H9 (cell line): ENCODE data around the gene ARHGAP40. TPM values are rescaled to one million over a fixed set of nuclear protein-coding genes. Genes with fewer than 3 reads are reported as not detected.

Experiments used
- DNase-seq: peaks from one replicate; pipeline ENCODE4 v3.0.0-alpha.2; 2017
- H2AFZ ChIP-seq: one replicate; pipeline ENCODE4 v1.6.1; 2013; ENCODE audit warnings: mild to moderate bottlenecking, low read length, control low read depth, moderate library complexity
- H2AK5ac ChIP-seq: 2 replicates; pipeline ENCODE4 v1.6.1; 2013; ENCODE audit warnings: low read length, control low read depth, mixed read lengths; ENCODE audit not compliant: insufficient read length
- H2BK120ac ChIP-seq: one replicate; pipeline ENCODE4 v1.6.1; 2013; ENCODE audit warnings: low read depth, mild to moderate bottlenecking, low read length, control low read depth, inconsistent platforms; ENCODE audit not compliant: poor library complexity, severe bottlenecking
- H2BK12ac ChIP-seq: 2 replicates; pipeline ENCODE4 v1.6.1; 2013; ENCODE audit warnings: low read length, control low read depth, mixed read lengths, low read depth; ENCODE audit not compliant: insufficient read length
- H2BK15ac ChIP-seq: 2 replicates; pipeline ENCODE4 v1.6.1; 2013; ENCODE audit warnings: low read depth, low read length, control low read depth
- H2BK20ac ChIP-seq: one replicate; pipeline ENCODE4 v1.6.1; 2013; ENCODE audit warnings: low read depth, mild to moderate bottlenecking, low read length, control low read depth, inconsistent platforms; ENCODE audit not compliant: poor library complexity, severe bottlenecking
- H2BK5ac ChIP-seq: 2 replicates; pipeline ENCODE4 v1.6.1; 2013; ENCODE audit warnings: low read length, control low read depth, mixed read lengths; ENCODE audit not compliant: insufficient read length
- H3K14ac ChIP-seq: 2 replicates; pipeline ENCODE4 v1.6.1; 2013; ENCODE audit warnings: low read length, control low read depth; ENCODE audit not compliant: insufficient read depth
- H3K18ac ChIP-seq: 2 replicates; pipeline ENCODE4 v1.6.1; 2013; ENCODE audit warnings: low read depth, mild to moderate bottlenecking, mixed read lengths, low read length, control low read depth; ENCODE audit not compliant: insufficient read length
- H3K23ac ChIP-seq: 2 replicates; pipeline ENCODE4 v1.6.1; 2013; ENCODE audit warnings: low read length, control low read depth, mixed read lengths, low read depth; ENCODE audit not compliant: insufficient read length
- H3K23me2 ChIP-seq: 2 replicates; pipeline ENCODE4 v1.6.1; 2013; ENCODE audit warnings: low read depth, mild to moderate bottlenecking, mixed read lengths, low read length, control low read depth; ENCODE audit not compliant: insufficient read length, poor library complexity, severe bottlenecking
- H3K27ac ChIP-seq: 2 replicates; pipeline ENCODE4 v1.5.1; 2013; ENCODE audit warnings: low read length, control low read depth, mixed read lengths, low read depth; ENCODE audit not compliant: insufficient read length
- H3K27me3 ChIP-seq: 2 replicates; pipeline ENCODE4 v1.6.1; 2013; ENCODE audit warnings: low read length, control low read depth, inconsistent platforms; ENCODE audit not compliant: insufficient read depth
- H3K4ac ChIP-seq: 2 replicates; pipeline ENCODE4 v1.6.1; 2013; ENCODE audit warnings: low read depth, mild to moderate bottlenecking, control low read depth, inconsistent platforms, low read length, moderate library complexity
- H3K4me1 ChIP-seq: 2 replicates; pipeline ENCODE4 v1.6.1; 2013; ENCODE audit warnings: low read length, control low read depth, inconsistent platforms; ENCODE audit not compliant: insufficient read depth
- H3K4me2 ChIP-seq: 2 replicates; pipeline ENCODE4 v1.6.1; 2013; ENCODE audit warnings: low read length, control low read depth, mixed read lengths; ENCODE audit not compliant: insufficient read length, insufficient read depth
- H3K56ac ChIP-seq: 2 replicates; pipeline ENCODE4 v1.6.1; 2013; ENCODE audit warnings: low read depth, mild to moderate bottlenecking, mixed read lengths, low read length, control low read depth; ENCODE audit not compliant: insufficient read length
- H3K79me1 ChIP-seq: 2 replicates; pipeline ENCODE4 v1.6.1; 2013; ENCODE audit warnings: low read depth, mild to moderate bottlenecking, moderate library complexity, low read length, control low read depth, inconsistent platforms; ENCODE audit not compliant: insufficient read depth, poor library complexity, severe bottlenecking
- H3K79me2 ChIP-seq: 2 replicates; pipeline ENCODE4 v1.6.1; 2013; ENCODE audit warnings: low read length, control low read depth, inconsistent platforms; ENCODE audit not compliant: insufficient read depth
- H3K9ac ChIP-seq: 2 replicates; pipeline ENCODE4 v1.6.1; 2013; ENCODE audit warnings: low read length, control low read depth, mixed read lengths; ENCODE audit not compliant: insufficient read length; ENCODE audit errors: extremely low read depth
- H3K9me3 ChIP-seq: one replicate; pipeline ENCODE4 v1.6.1; 2013; ENCODE audit warnings: low read depth, low read length, inconsistent platforms; ENCODE audit not compliant: control insufficient read depth
- H3T11ph ChIP-seq: one replicate; pipeline ENCODE4 v1.6.1; 2013; ENCODE audit warnings: mild to moderate bottlenecking, low read length, control low read depth, inconsistent platforms
- H4K20me1 ChIP-seq: one replicate; pipeline ENCODE4 v1.6.1; 2013; ENCODE audit not compliant: control insufficient read depth, insufficient read length, insufficient read depth
- H4K5ac ChIP-seq: 2 replicates; pipeline ENCODE4 v1.6.1; 2013; ENCODE audit warnings: low read depth, mild to moderate bottlenecking, mixed read lengths, low read length, control low read depth; ENCODE audit not compliant: insufficient read length
- H4K8ac ChIP-seq: replicated peaks from 2 replicates; pipeline ENCODE4 v1.6.1; 2013; ENCODE audit warnings: low read length, control low read depth, mixed read lengths, low read depth; ENCODE audit not compliant: insufficient read length
- H4K91ac ChIP-seq: 2 replicates; pipeline ENCODE4 v1.6.1; 2013; ENCODE audit warnings: low read depth, mild to moderate bottlenecking, moderate library complexity, mixed read lengths, low read length, control low read depth; ENCODE audit not compliant: insufficient read length
- H3K27ac Mint-ChIP-seq, 3 experiments: 2 replicates in 2 of 3; 3 replicates in 1 of 3; pipeline ENCODE4 v1.8.0; 2020 to 2021; ENCODE audit warnings: mixed read lengths in 3 of 3, mild to moderate bottlenecking in 1 of 3, moderate library complexity in 1 of 3
- H3K27me3 Mint-ChIP-seq: 2 replicates; pipeline ENCODE4 v1.8.0; 2021; ENCODE audit warnings: low read depth, mild to moderate bottlenecking, moderate library complexity, mixed read lengths
- H3K36me3 Mint-ChIP-seq, 3 experiments: 2 replicates in 2 of 3; 3 replicates in 1 of 3; pipeline ENCODE4 v1.8.0; 2020 to 2021; ENCODE audit warnings: low read depth in 3 of 3, mixed read lengths in 3 of 3; ENCODE audit not compliant: insufficient read depth in 1 of 3
- H3K4me1 Mint-ChIP-seq, 2 experiments: 2 replicates each; pipeline ENCODE4 v1.8.0; 2020; ENCODE audit warnings: mixed read lengths in 2 of 2
- H3K4me3 Mint-ChIP-seq, 2 experiments: 2 replicates in 1 of 2; 3 replicates in 1 of 2; pipeline ENCODE4 v1.8.0; 2020 to 2021; ENCODE audit warnings: mild to moderate bottlenecking in 2 of 2, mixed read lengths in 2 of 2, moderate library complexity in 1 of 2
- H3K9me3 Mint-ChIP-seq, 2 experiments: 2 replicates in 1 of 2; 3 replicates in 1 of 2; pipeline ENCODE4 v1.8.0; 2020; ENCODE audit warnings: mild to moderate bottlenecking in 2 of 2, mixed read lengths in 2 of 2, moderate library complexity in 1 of 2
- WGBS: extraction: QIAGEN DNeasy Blood & Tissue Kit; methylation state at CpG from one replicate; pipeline ENCODE4 v1.1.7; 2013; ENCODE audit warnings: missing lambda C conversion rate, low lambda C conversion rate, mixed read lengths; ENCODE audit not compliant: insufficient read length; ENCODE audit errors: extremely low coverage; 5-methylcytosine and 5-hydroxymethylcytosine counted together
- total RNA-seq: library from RNA; stranded (reverse); gene quantifications from 2 replicates; pipeline ENCODE4 v1.2.1, GENCODE V29; 2021
- TF ChIP-seq, protein P1 (sequence below): fragments of 200-600 bp; sonication (generic); conservative IDR thresholded peaks from 3 replicates; pipeline ENCODE4 v1.8.0; 2021; ENCODE audit warnings: antibody characterized with exemption, mild to moderate bottlenecking

ARHGAP40 gene
- total RNA-seq, 1 experiment from 2014 or later: 0.17 TPM

DNA sequence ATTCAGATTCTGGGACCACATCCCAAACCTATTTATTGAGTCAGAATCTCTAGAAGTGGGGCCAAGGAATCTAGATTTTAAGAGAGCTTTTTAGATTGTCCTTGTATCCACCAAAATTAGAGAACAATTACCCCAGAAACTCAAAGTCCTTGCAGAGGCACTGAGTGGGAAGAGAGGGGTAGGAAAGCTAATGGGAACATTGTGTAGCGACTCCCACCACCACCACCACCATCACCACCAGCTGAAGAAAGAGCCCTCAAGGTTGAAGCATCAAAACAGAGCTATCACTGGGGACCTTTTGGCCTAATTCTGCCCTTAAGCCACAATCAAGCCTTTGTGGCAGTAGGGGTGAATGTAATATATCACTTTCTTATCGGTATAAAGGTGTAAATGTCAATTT is 83.7 kb downstream of the ARHGAP40 start:
- H2AFZ ChIP-seq: no peak overlapping the region
- no peak overlapping the region for H2BK12ac ChIP-seq
- H2BK5ac ChIP-seq: no peak overlapping the region
- no peak overlapping the region for H4K91ac ChIP-seq
- H3K9me3 ChIP-seq: no peaks in the 10 kb centered on the region
- no peak overlapping the region for H2AK5ac ChIP-seq
- TF ChIP-seq, protein P1, sequence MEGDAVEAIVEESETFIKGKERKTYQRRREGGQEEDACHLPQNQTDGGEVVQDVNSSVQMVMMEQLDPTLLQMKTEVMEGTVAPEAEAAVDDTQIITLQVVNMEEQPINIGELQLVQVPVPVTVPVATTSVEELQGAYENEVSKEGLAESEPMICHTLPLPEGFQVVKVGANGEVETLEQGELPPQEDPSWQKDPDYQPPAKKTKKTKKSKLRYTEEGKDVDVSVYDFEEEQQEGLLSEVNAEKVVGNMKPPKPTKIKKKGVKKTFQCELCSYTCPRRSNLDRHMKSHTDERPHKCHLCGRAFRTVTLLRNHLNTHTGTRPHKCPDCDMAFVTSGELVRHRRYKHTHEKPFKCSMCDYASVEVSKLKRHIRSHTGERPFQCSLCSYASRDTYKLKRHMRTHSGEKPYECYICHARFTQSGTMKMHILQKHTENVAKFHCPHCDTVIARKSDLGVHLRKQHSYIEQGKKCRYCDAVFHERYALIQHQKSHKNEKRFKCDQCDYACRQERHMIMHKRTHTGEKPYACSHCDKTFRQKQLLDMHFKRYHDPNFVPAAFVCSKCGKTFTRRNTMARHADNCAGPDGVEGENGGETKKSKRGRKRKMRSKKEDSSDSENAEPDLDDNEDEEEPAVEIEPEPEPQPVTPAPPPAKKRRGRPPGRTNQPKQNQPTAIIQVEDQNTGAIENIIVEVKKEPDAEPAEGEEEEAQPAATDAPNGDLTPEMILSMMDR: no peak
- Mint-ChIP-seq H3K4me3 (no peak overlapping the region), H3K4me1 (no peaks in the 10 kb centered on the region), H3K36me3 (no peaks in the 10 kb centered on the region), H3K27me3 (peaks cover 80% of the 10 kb centered on the region), H3K9me3 (no peaks in the 10 kb centered on the region; a peak in 2 of 5 replicates), H3K27ac (no peak overlapping the region)
- H3K4me1 ChIP-seq: no peaks in the 10 kb centered on the region
- no peak overlapping the region for H3K14ac ChIP-seq
- H3K4me2 ChIP-seq: no peak overlapping the region
- no peak overlapping the region for H2BK15ac ChIP-seq
- H3K79me1 ChIP-seq: no peaks in the 10 kb centered on the region
- H3T11ph ChIP-seq: no peak overlapping the region
- H3K4ac ChIP-seq: no peak overlapping the region
- no peak overlapping the region for H3K56ac ChIP-seq
- no peaks in the 10 kb centered on the region for H3K23me2 ChIP-seq
- H3K9ac ChIP-seq: no peak overlapping the region
- H3K27me3 ChIP-seq: no peaks in the 10 kb centered on the region; the same call in 1 of the 2 replicates
- no peaks in the 10 kb centered on the region for H4K20me1 ChIP-seq
- H3K79me2 ChIP-seq: no peaks in the 10 kb centered on the region
- H3K23ac ChIP-seq: no peak overlapping the region
- DNase-seq: no peak
- no CpG with 5 or more reads among the region's 2 CpGs for WGBS
- no peak overlapping the region for H3K27ac ChIP-seq
- no peak overlapping the region for H2BK120ac ChIP-seq
- H3K18ac ChIP-seq: no peak overlapping the region
- H2BK20ac ChIP-seq: no peak overlapping the region
- H4K8ac ChIP-seq: no peak overlapping the region
- no peak overlapping the region for H4K5ac ChIP-seq
